Ishikawa (cell line): Measurements from ENCODE around the gene PDE11A.

Source experiments
- CEBPB ChIP-seq: IDR thresholded peaks from 2 replicates; pipeline ENCODE4 v1.6.1; 2012
- CREB1 ChIP-seq: IDR thresholded peaks from 2 replicates; pipeline ENCODE4 v1.6.1; 2012; ENCODE audit warnings: low read depth
- EGR1 ChIP-seq: IDR thresholded peaks from 2 replicates; pipeline ENCODE4 v1.6.1; 2012
- EP300 ChIP-seq: IDR thresholded peaks from 2 replicates; pipeline ENCODE4 v1.6.1; 2012; ENCODE audit warnings: borderline replicate concordance
- FOXM1 ChIP-seq: IDR thresholded peaks from 2 replicates; pipeline ENCODE4 v1.6.1; 2012; ENCODE audit warnings: low read depth, borderline replicate concordance
- MAX ChIP-seq: IDR thresholded peaks from 2 replicates; pipeline ENCODE4 v1.6.1; 2012
- NFIC ChIP-seq: IDR thresholded peaks from 2 replicates; pipeline ENCODE4 v1.6.1; 2012
- RAD21 ChIP-seq: IDR thresholded peaks from 2 replicates; pipeline ENCODE4 v1.6.1; 2012; ENCODE audit warnings: low read depth
- REST ChIP-seq: IDR thresholded peaks from 2 replicates; pipeline ENCODE4 v1.6.1; 2012; ENCODE audit warnings: low read depth, mild to moderate bottlenecking
- TAF1 ChIP-seq: IDR thresholded peaks from 2 replicates; pipeline ENCODE4 v1.6.1; 2012; ENCODE audit warnings: low read depth, mild to moderate bottlenecking
- TCF12 ChIP-seq: IDR thresholded peaks from 2 replicates; pipeline ENCODE4 v1.6.1; 2012; ENCODE audit warnings: low read depth
- TEAD4 ChIP-seq: IDR thresholded peaks from 2 replicates; pipeline ENCODE4 v1.6.1; 2012
- USF1 ChIP-seq: IDR thresholded peaks from 2 replicates; pipeline ENCODE4 v1.6.1; 2012
- YY1 ChIP-seq: IDR thresholded peaks from 2 replicates; pipeline ENCODE4 v1.6.1; 2012; ENCODE audit warnings: low read depth
- ZBTB7A ChIP-seq: IDR thresholded peaks from 2 replicates; pipeline ENCODE4 v1.6.1; 2012; ENCODE audit warnings: low read depth

The PDE11A gene

GRCh38 chr2:177582000-177582399, 490.6 kb downstream of the PDE11A start:
- TF ChIP-seq CEBPB (no peak), CREB1 (no peak), RAD21 (no peak), MAX (no peak), YY1 (no peak), USF1 (no peak), EP300 (no peak), ZBTB7A (no peak), TCF12 (no peak), NFIC (no peak), FOXM1 (no peak), EGR1 (no peak), TAF1 (no peak), TEAD4 (no peak), REST (no peak)

GRCh38 chr2:177579486-177580036, 493.0 kb downstream of the PDE11A start:
- TF ChIP-seq REST (no peak), TEAD4 (no peak), MAX (no peak), USF1 (no peak), TAF1 (no peak), NFIC (no peak), CREB1 (no peak), EGR1 (no peak), YY1 (no peak), EP300 (no peak), CEBPB (no peak), TCF12 (no peak), ZBTB7A (no peak), RAD21 (no peak), FOXM1 (no peak)

- TF ChIP-seq TAF1 (no peak), REST (no peak), RAD21 (no peak), TEAD4 (no peak), EGR1 (no peak), MAX (no peak)
Measured at GRCh38 chr2:177578454-177578853, 494.1 kb downstream of the PDE11A start.

GRCh38 chr2:177577075-177577474, 495.5 kb downstream of the PDE11A start:
- TF ChIP-seq ZBTB7A (no peak), RAD21 (no peak), EP300 (no peak), EGR1 (no peak)

- no peak for TF ChIP-seq MAX
- no peak for TF ChIP-seq EP300
- TF ChIP-seq YY1: no peak
- no peak for TF ChIP-seq CEBPB
- no peak for TF ChIP-seq TEAD4
- no peak for TF ChIP-seq RAD21
- no peak for TF ChIP-seq USF1
- TF ChIP-seq CREB1: no peak
- TF ChIP-seq EGR1: no peak
- no peak for TF ChIP-seq FOXM1
- TF ChIP-seq ZBTB7A: no peak
- TF ChIP-seq NFIC: no peak
- TF ChIP-seq TAF1: no peak
- TF ChIP-seq TCF12: no peak
- TF ChIP-seq REST: no peak
Measured at GRCh38 chr2:177575358-177575757, 497.2 kb downstream of the PDE11A start.
